Upper lobe of left lung (tissue), 4 donors: ENCODE data around the gene LTBR.

ENCODE experiments used
- CTCF ChIP-seq, 6 experiments: fragments of 450-650 bp in 4 of 6; fragments of 200-600 bp in 2 of 6; sonication (generic) in 2 of 6; IDR thresholded peaks; one replicate each; pipeline ENCODE4 v1.5.1; 2016 to 2019; ENCODE audit warnings: antibody characterized with exemption in 6 of 6
- EP300 ChIP-seq, 4 donors: sonication (generic); formaldehyde crosslinking; IDR thresholded peaks; one replicate each; pipeline ENCODE4 v1.5.1; 2017; ENCODE audit warnings: antibody characterized with exemption in 4 of 4, control low read depth in 2 of 4
- POLR2A ChIP-seq, 4 donors: fragments of 450-650 bp; IDR thresholded peaks; one replicate each; pipeline ENCODE4 v1.5.1; 2016 to 2017; ENCODE audit warnings: antibody characterized with exemption in 4 of 4, mild to moderate bottlenecking in 2 of 4
- POLR2AphosphoS5 ChIP-seq, 2 donors: sonication (generic); formaldehyde crosslinking; IDR thresholded peaks; one replicate each; pipeline ENCODE4 v1.5.1; 2017; ENCODE audit warnings: antibody characterized with exemption in 2 of 2

DNA sequence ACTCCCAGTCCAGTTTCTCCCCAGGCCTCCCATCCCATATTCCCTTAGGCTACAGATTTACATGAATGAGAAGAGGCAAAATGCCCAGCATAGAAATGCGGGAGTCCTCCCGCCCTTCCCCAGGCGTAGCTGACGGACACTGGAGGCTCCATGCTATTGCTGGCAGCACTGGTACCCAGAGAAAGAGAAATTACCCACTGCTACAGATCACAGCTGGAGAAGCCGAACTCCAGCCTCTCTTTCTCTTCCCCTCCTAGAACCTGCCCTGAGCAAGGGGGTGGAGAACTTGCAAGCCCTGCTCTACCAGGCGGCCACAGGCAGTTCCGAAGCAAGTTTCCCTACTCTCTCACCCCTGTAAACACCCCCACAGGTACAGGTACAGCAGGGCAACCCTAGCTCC is 3.6 kb downstream of the LTBR start:
- no peak for TF ChIP-seq POLR2AphosphoS5 (IDR thresholded peaks at IDR 0.05)
- no peak for TF ChIP-seq POLR2A (IDR thresholded peaks at IDR 0.05)
- TF ChIP-seq CTCF (IDR thresholded peaks at IDR 0.05) = no peak
- TF ChIP-seq EP300 (IDR thresholded peaks at IDR 0.05) = no peak
